ENCODE results near the gene GABARAP. TPM values are rescaled to one million over a fixed set of nuclear protein-coding genes. Genes with fewer than 3 reads are reported as not detected.
A peak's percentile ranks its signal among the peaks of the same experiment; 100 is the strongest.

The GABARAP gene
- total and polyA plus RNA-seq, 2 of the 13 experiments (the other 11 are each of a cell fraction or from before 2014, with no cell fraction given): 161 to 310 TPM

GRCh38 chr17:7234083-7234951, 7.9 kb downstream of the GABARAP start, which contains the start of gene DVL2 (continued):
- TF ChIP-seq ZNF101 (CRISPR knock-in tag; IDR thresholded peaks at IDR 0.05; ENCODE audit: borderline replicate concordance, low read depth) (no peak), ZNF256 (CRISPR knock-in tag; conservative IDR thresholded peaks at IDR 0.05) (0 out of 2 replicates have a peak, but pooled peaks have one; percentile 50), DNMT1 (CRISPR knock-in tag; IDR thresholded peaks at IDR 0.05) (peak; percentile 77), GTF2F1 (IDR thresholded peaks at IDR 0.05; ENCODE audit: low read length) (peak; percentile 97), ZNF331 (CRISPR knock-in tag; IDR thresholded peaks at IDR 0.05) (peak; percentile 66), ZFP82 (CRISPR knock-in tag; IDR thresholded peaks at IDR 0.05; ENCODE audit: borderline replicate concordance) (peak; percentile 80; the same call in 1 of the 2 replicates), ZNF574 (CRISPR knock-in tag; IDR thresholded peaks at IDR 0.05) (peak; percentile 86), ZNF552 (CRISPR knock-in tag; IDR thresholded peaks at IDR 0.05; ENCODE audit: borderline replicate concordance) (no peak; the same call in 1 of the 2 replicates), SATB2 (CRISPR knock-in tag; IDR thresholded peaks at IDR 0.05) (peak; percentile 58; the same call in 1 of the 2 replicates), HOXA3 (CRISPR knock-in tag; IDR thresholded peaks at IDR 0.05) (peak; percentile 86), HDAC1 (CRISPR knock-in tag; IDR thresholded peaks at IDR 0.05) (peak; percentile 97), GTF3A (CRISPR knock-in tag; conservative IDR thresholded peaks at IDR 0.05) (0 out of 2 replicates have a peak, but pooled peaks have one; percentile 22), CENPBD1 (CRISPR knock-in tag; IDR thresholded peaks at IDR 0.05; ENCODE audit: borderline replicate concordance, low read depth) (no peak; the same call in 1 of the 2 replicates), NKX3-1 (CRISPR knock-in tag; IDR thresholded peaks at IDR 0.05) (peak; percentile 70; the same call in 1 of the 2 replicates), ZNF678 (CRISPR knock-in tag; IDR thresholded peaks at IDR 0.05) (0 out of 2 replicates have a peak, but pooled peaks have one; percentile 17), ZNF749 (CRISPR knock-in tag; IDR thresholded peaks at IDR 0.05; ENCODE audit: borderline replicate concordance) (no peak), SIN3B (IDR thresholded peaks at IDR 0.05; ENCODE audit: low read length) (peak; percentile 73; the same call in 1 of the 2 replicates), ZNF883 (CRISPR knock-in tag; IDR thresholded peaks at IDR 0.05; ENCODE audit: not compliant biosample characterization) (peak; percentile 93), ATM (IDR thresholded peaks at IDR 0.05; ENCODE audit: borderline replicate concordance) (no peak), BHLHE40 (IDR thresholded peaks at IDR 0.05; ENCODE audit: low read length) (peak; percentile 99)
- TF ChIP-seq, protein P1, sequence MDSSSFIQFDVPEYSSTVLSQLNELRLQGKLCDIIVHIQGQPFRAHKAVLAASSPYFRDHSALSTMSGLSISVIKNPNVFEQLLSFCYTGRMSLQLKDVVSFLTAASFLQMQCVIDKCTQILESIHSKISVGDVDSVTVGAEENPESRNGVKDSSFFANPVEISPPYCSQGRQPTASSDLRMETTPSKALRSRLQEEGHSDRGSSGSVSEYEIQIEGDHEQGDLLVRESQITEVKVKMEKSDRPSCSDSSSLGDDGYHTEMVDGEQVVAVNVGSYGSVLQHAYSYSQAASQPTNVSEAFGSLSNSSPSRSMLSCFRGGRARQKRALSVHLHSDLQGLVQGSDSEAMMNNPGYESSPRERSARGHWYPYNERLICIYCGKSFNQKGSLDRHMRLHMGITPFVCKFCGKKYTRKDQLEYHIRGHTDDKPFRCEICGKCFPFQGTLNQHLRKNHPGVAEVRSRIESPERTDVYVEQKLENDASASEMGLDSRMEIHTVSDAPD (CRISPR knock-in tag; IDR thresholded peaks at IDR 0.05): no peak
- TF ChIP-seq, protein P2, sequence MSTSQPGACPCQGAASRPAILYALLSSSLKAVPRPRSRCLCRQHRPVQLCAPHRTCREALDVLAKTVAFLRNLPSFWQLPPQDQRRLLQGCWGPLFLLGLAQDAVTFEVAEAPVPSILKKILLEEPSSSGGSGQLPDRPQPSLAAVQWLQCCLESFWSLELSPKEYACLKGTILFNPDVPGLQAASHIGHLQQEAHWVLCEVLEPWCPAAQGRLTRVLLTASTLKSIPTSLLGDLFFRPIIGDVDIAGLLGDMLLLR (CRISPR knock-in tag; IDR thresholded peaks at IDR 0.05): no peak
- TF ChIP-seq, protein P3, sequence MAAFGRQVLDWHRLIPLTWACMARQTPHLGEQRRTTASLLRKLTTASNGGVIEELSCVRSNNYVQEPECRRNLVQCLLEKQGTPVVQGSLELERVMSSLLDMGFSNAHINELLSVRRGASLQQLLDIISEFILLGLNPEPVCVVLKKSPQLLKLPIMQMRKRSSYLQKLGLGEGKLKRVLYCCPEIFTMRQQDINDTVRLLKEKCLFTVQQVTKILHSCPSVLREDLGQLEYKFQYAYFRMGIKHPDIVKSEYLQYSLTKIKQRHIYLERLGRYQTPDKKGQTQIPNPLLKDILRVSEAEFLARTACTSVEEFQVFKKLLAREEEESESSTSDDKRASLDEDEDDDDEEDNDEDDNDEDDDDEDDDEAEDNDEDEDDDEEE (CRISPR knock-in tag; IDR thresholded peaks at IDR 0.05): 0 out of 2 replicates have a peak, but pooled peaks have one; percentile 76
